H1 (cell line): Measurements from ENCODE around the gene SLC44A5. TPM values are rescaled to one million over a fixed set of nuclear protein-coding genes. Genes with fewer than 3 reads are reported as not detected.

Experiments used
- CTCF ChIA-PET: fragments of 300-600 bp; sonication (Branson Sonifier 250); formaldehyde crosslinking; loops from one replicate; lab custom pipeline; 2021; ENCODE audit not compliant: partially characterized antibody; lab: Charles Lee
- POLR2A ChIA-PET: fragments of 300-600 bp; sonication (Branson Sonifier 250); formaldehyde crosslinking; loops from one replicate; lab custom pipeline; 2021; ENCODE audit warnings: inconsistent platforms; ENCODE audit not compliant: partially characterized antibody; lab: Charles Lee
- DNase-seq, 2 experiments: peaks; one replicate each; pipeline versions ENCODE4 v3.0.0 to v3.0.0-alpha.2; 2010 to 2022; ENCODE audit warnings: low spot score in 2 of 2, low read depth in 1 of 2, mixed read lengths in 1 of 2
- FAIRE-seq: peaks from 2 replicates; lab custom pipeline; 2011; peaks lifted over from hg19 to GRCh38; lab: Jason Lieb, UNC
- H2AFZ ChIP-seq: 2 replicates; pipeline ENCODE4 v1.8.1; 2012; ENCODE audit warnings: low read length, inconsistent platforms
- H2AK5ac ChIP-seq: 2 replicates; pipeline ENCODE4 v1.6.1; 2013; ENCODE audit warnings: low read depth, low read length
- H2BK120ac ChIP-seq: replicated peaks from 2 replicates; pipeline ENCODE3; 2013; ENCODE audit warnings: low read depth, low read length, inconsistent platforms
- H2BK12ac ChIP-seq: 2 replicates; pipeline ENCODE4 v1.6.1; 2013; ENCODE audit warnings: low read depth, low read length
- H2BK15ac ChIP-seq: 2 replicates; pipeline ENCODE4 v1.6.1; 2013; ENCODE audit warnings: low read length
- H2BK20ac ChIP-seq: 2 replicates; pipeline ENCODE4 v1.6.1; 2013; ENCODE audit warnings: low read length
- H2BK5ac ChIP-seq: 2 replicates; pipeline ENCODE4 v1.6.1; 2013; ENCODE audit warnings: low read depth, low read length
- H3K14ac ChIP-seq: 2 replicates; pipeline ENCODE4 v1.6.1; 2013; ENCODE audit warnings: inconsistent platforms; ENCODE audit not compliant: insufficient read length
- H3K18ac ChIP-seq: 2 replicates; pipeline ENCODE4 v1.6.1; 2013; ENCODE audit warnings: low read length; ENCODE audit errors: extremely low read depth
- H3K23ac ChIP-seq: 2 replicates; pipeline ENCODE4 v1.6.1; 2013; ENCODE audit warnings: inconsistent platforms; ENCODE audit not compliant: insufficient read length
- H3K23me2 ChIP-seq: 2 replicates; pipeline ENCODE4 v1.6.1; 2013; ENCODE audit warnings: low read depth, low read length
- H3K27ac ChIP-seq: 2 replicates; pipeline ENCODE4 v1.6.1; 2011; ENCODE audit warnings: low read depth, low read length, inconsistent platforms
- H3K27me3 ChIP-seq, 4 experiments: replicated peaks in 1 of 4; 1 replicate in 1 of 4; 2 replicates in 3 of 4; pipeline versions ENCODE4 v1.6.1 to v1.8.1; 2011 to 2013; ENCODE audit warnings: low read length in 3 of 4, mild to moderate bottlenecking in 3 of 4, inconsistent platforms in 2 of 4, mixed read lengths in 2 of 4, moderate library complexity in 1 of 4; ENCODE audit not compliant: control insufficient read depth in 3 of 4, insufficient read depth in 3 of 4; ENCODE audit errors: extremely low read depth in 1 of 4
- H3K36me3 ChIP-seq, 4 experiments: 2 replicates each; pipeline versions ENCODE4 v1.6.1 to v1.8.1; 2011 to 2013; ENCODE audit warnings: mild to moderate bottlenecking in 4 of 4, low read length in 3 of 4, moderate library complexity in 2 of 4, control low read depth in 1 of 4, inconsistent platforms in 1 of 4; ENCODE audit not compliant: insufficient read depth in 4 of 4, control insufficient read depth in 2 of 4
- H3K4ac ChIP-seq: replicated peaks from 2 replicates; pipeline ENCODE3; 2013; ENCODE audit warnings: low read length, low read depth, mixed read lengths, inconsistent platforms; ENCODE audit not compliant: insufficient read length
- H3K4me1 ChIP-seq, 4 experiments: replicated peaks in 1 of 4; 1 replicate in 1 of 4; 2 replicates in 3 of 4; pipeline versions ENCODE4 v1.6.1 to v1.8.1; 2011 to 2013; ENCODE audit warnings: low read length in 3 of 4, inconsistent platforms in 2 of 4, mixed read lengths in 1 of 4; ENCODE audit not compliant: insufficient read depth in 4 of 4, control insufficient read depth in 3 of 4
- H3K4me2 ChIP-seq, 2 experiments: 2 replicates each; pipeline versions ENCODE4 v1.6.1 to v1.8.1; 2011 to 2013; ENCODE audit warnings: low read depth in 2 of 2, low read length in 2 of 2, control low read depth in 1 of 2, inconsistent platforms in 1 of 2, mild to moderate bottlenecking in 1 of 2; ENCODE audit not compliant: insufficient read depth in 1 of 2
- H3K4me3 ChIP-seq, 4 experiments: fragments of 200-600, 300-600 bp in 1 of 4; sonication (generic), shearing (Covaris generic), sonication (Bioruptor Twin) in 1 of 4; 2 replicates each; pipeline versions ENCODE4 v1.5.1 to v1.8.1; 2011 to 2016; ENCODE audit warnings: low read length in 4 of 4, low read depth in 3 of 4, control low read depth in 2 of 4, inconsistent platforms in 2 of 4, mild to moderate bottlenecking in 2 of 4, mixed read lengths in 1 of 4, moderate library complexity in 1 of 4; ENCODE audit not compliant: insufficient read depth in 2 of 4; ENCODE audit errors: extremely low read depth in 1 of 4
- H3K56ac ChIP-seq: replicated peaks from 2 replicates; pipeline ENCODE3; 2013; ENCODE audit warnings: low read depth, mild to moderate bottlenecking, mixed read lengths, low read length, inconsistent platforms; ENCODE audit not compliant: insufficient read length
- H3K79me1 ChIP-seq: 2 replicates; pipeline ENCODE4 v1.6.1; 2013; ENCODE audit warnings: low read depth, low read length, control low read depth
- H3K79me2 ChIP-seq, 2 experiments: 2 replicates each; pipeline versions ENCODE4 v1.6.1 to v1.8.1; 2012 to 2013; ENCODE audit warnings: low read length in 2 of 2, mild to moderate bottlenecking in 2 of 2, inconsistent platforms in 1 of 2; ENCODE audit not compliant: insufficient read depth in 2 of 2, control insufficient read depth in 1 of 2
- H3K9ac ChIP-seq, 4 experiments: replicated peaks in 1 of 4; 1 replicate in 1 of 4; 2 replicates in 3 of 4; pipeline versions ENCODE4 v1.6.1 to v1.8.1; 2011 to 2013; ENCODE audit warnings: low read depth in 3 of 4, low read length in 3 of 4, control low read depth in 2 of 4, mild to moderate bottlenecking in 2 of 4, moderate library complexity in 2 of 4, inconsistent platforms in 1 of 4; ENCODE audit errors: extremely low read depth in 1 of 4
- H3K9me3 ChIP-seq, 2 experiments: 2 replicates each; pipeline versions ENCODE4 v1.6.1 to v1.8.1; 2012 to 2013; ENCODE audit warnings: mild to moderate bottlenecking in 2 of 2, moderate library complexity in 2 of 2, control low read depth in 1 of 2, inconsistent platforms in 1 of 2, low read depth in 1 of 2, low read length in 1 of 2, mixed read lengths in 1 of 2; ENCODE audit not compliant: insufficient read depth in 2 of 2
- H4K20me1 ChIP-seq, 2 experiments: replicated peaks in 1 of 2; 2 replicates each; pipeline versions ENCODE3 to v1.8.1; 2011 to 2013; ENCODE audit warnings: inconsistent platforms in 2 of 2, low read length in 2 of 2, mild to moderate bottlenecking in 1 of 2; ENCODE audit not compliant: insufficient read depth in 2 of 2, control insufficient read depth in 1 of 2
- H4K5ac ChIP-seq: 2 replicates; pipeline ENCODE4 v1.6.1; 2013; ENCODE audit warnings: low read length, low read depth, mixed read lengths, inconsistent platforms; ENCODE audit not compliant: insufficient read length
- H4K8ac ChIP-seq: 2 replicates; pipeline ENCODE4 v1.8.0; 2013; ENCODE audit warnings: mild to moderate bottlenecking, moderate library complexity, low read length, inconsistent platforms; ENCODE audit not compliant: insufficient read depth; ENCODE audit errors: extremely low read depth
- H4K91ac ChIP-seq: replicated peaks from 2 replicates; pipeline ENCODE3; 2013; ENCODE audit warnings: low read length, mixed read lengths, inconsistent platforms; ENCODE audit not compliant: insufficient read length
- KDM5A ChIP-seq: fragments of 200-600 bp; IDR thresholded peaks from 2 replicates; pipeline ENCODE4 v1.7.1; 2012; ENCODE audit warnings: mild to moderate bottlenecking, low read length, inconsistent platforms, mixed read lengths
- POLR2A ChIP-seq, 2 experiments: IDR thresholded peaks; 1 replicate in 1 of 2; 2 replicates in 1 of 2; pipeline ENCODE4 v1.6.1; 2011; ENCODE audit warnings: low read depth in 2 of 2, low read length in 2 of 2, mild to moderate bottlenecking in 2 of 2; ENCODE audit errors: control extremely low read depth in 1 of 2
- WGBS, 2 experiments: shearing (Covaris generic) in 1 of 2; methylation state at CpG; one replicate each; pipeline versions ENCODE4 v1.1.6 to v1.1.7; 2013 to 2015; ENCODE audit warnings: low lambda C conversion rate in 2 of 2, mixed read lengths in 2 of 2, inconsistent platforms in 1 of 2, low coverage in 1 of 2, missing lambda C conversion rate in 1 of 2; ENCODE audit not compliant: insufficient replicate concordance in 2 of 2, insufficient coverage in 1 of 2, insufficient read length in 1 of 2; ENCODE audit errors: extremely low coverage in 1 of 2, missing lambda C conversion rate in 1 of 2; 5-methylcytosine and 5-hydroxymethylcytosine counted together
- polyA plus RNA-seq, 7 experiments: library from polyadenylated mRNA; depleted of rRNA in 3 of 7; stranded (reverse) in 5 of 7; unstranded in 2 of 7; fragments of >200 nt in 5 of 7; fragments of 200-250 nt in 2 of 7; gene quantifications; 1 replicate in 5 of 7; 2 replicates in 1 of 7; 4 replicates in 1 of 7; pipeline versions ENCODE4 v1.2.1 to v1.2.3, GENCODE V29; 2011 to 2013; ENCODE audit warnings: missing spikeins in 2 of 7, mixed read lengths in 2 of 7
- total RNA-seq: library from RNA; stranded (reverse); fragmentation: NEBNext Ultra II Directional; extraction: Animal tissue kit (Norgen Biotek cat#: 25700); gene quantifications from 2 replicates; pipeline ENCODE4 v1.2.1, GENCODE V29; 2021

The SLC44A5 gene
- total and polyA plus RNA-seq, 2 of the 8 experiments (the other 6 are each of a cell fraction or from before 2014, with no cell fraction given), result 1.8 to 3.3 TPM

DNA sequence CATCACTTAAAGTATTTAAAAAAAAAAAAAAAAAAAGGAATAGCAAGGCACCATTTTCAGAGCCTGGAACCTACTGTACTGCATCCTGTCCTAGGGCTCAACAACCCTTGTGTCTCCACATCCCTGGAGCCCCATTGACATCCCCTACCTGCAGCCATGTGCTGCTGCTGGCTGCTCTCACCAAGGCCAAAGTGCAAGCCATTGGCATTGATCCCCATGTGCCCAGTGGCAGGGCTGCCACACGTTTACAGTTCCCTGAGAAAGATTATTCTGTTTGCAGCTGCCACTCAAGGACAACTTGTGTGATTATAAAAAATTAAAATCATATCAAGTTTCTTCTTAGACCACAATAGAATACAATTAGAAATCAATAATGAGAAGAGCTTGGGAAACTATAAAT is 346.8 kb downstream of the SLC44A5 start:
- no peaks in the 10 kb centered on the region for H4K20me1 ChIP-seq
- H3K56ac ChIP-seq, result no peak overlapping the region
- H3K4me1 ChIP-seq, result no peaks in the 10 kb centered on the region
- H3K23me2 ChIP-seq, result no peaks in the 10 kb centered on the region
- H3K36me3 ChIP-seq, result no peaks in the 10 kb centered on the region
- H3K79me2 ChIP-seq, result no peaks in the 10 kb centered on the region
- no peak overlapping the region for H4K5ac ChIP-seq
- H3K4me3 ChIP-seq, result no peak overlapping the region
- H2AFZ ChIP-seq, result no peak overlapping the region
- H2BK120ac ChIP-seq, result no peak overlapping the region
- H4K8ac ChIP-seq, result no peak overlapping the region
- CTCF ChIA-PET, result interaction anchor here (4.3 kb wide), 1 partner anchor 12 kb away, joined by 36 read pairs; no protein-coding TSS in a partner anchor
- FAIRE-seq (no peak), DNase-seq (no peak)
- no peaks in the 10 kb centered on the region for H3K27me3 ChIP-seq
- no peaks in the 10 kb centered on the region for H3K79me1 ChIP-seq
- H2BK15ac ChIP-seq, result no peak overlapping the region
- no peak overlapping the region for H2AK5ac ChIP-seq
- no peak overlapping the region for H3K14ac ChIP-seq
- no peak overlapping the region for H3K4ac ChIP-seq
- no peak overlapping the region for H2BK5ac ChIP-seq
- H2BK12ac ChIP-seq, result no peak overlapping the region
- H3K23ac ChIP-seq, result no peak overlapping the region
- H4K91ac ChIP-seq, result no peak overlapping the region
- H3K9ac ChIP-seq, result no peak overlapping the region
- H3K4me2 ChIP-seq, result no peak overlapping the region
- no peak overlapping the region for H3K27ac ChIP-seq
- 85% methylated on average over 1 of the region's 1 CpG; no CpG with 5 or more reads in 1 of the 2 experiments for whole genome bisulfite sequencing, 2 experiments
- H3K18ac ChIP-seq, result no peak overlapping the region
- POLR2A ChIA-PET, result no interaction called here
- no peaks in the 10 kb centered on the region for H3K9me3 ChIP-seq
- H2BK20ac ChIP-seq, result no peak overlapping the region
- TF ChIP-seq POLR2A (IDR thresholded peaks at IDR 0.05; ENCODE audit: control extremely low read depth in 1 of 2, low read depth in 2 of 2, low read length in 2 of 2) (no peak), KDM5A (no peak)
